ENCODE results near the gene XRCC4. TPM values are rescaled to one million over a fixed set of nuclear protein-coding genes. Genes with fewer than 3 reads are reported as not detected.

XRCC4 gene
- total and polyA plus RNA-seq, 8 donors: 0.91 to 3.7 (median 1.8) TPM

GRCh38 chr5:83306572-83307241 is 229.4 kb downstream of the XRCC4 start:
- intact Hi-C loops (cut with DNase I): no loop called here

GRCh38 chr5:83312663-83313062 is 235.3 kb downstream of the XRCC4 start:
- no peaks in the 10 kb centered on the region for H3K36me3 ChIP-seq
- no peaks in the 10 kb centered on the region for H3K4me1 ChIP-seq
- WGBS, 2 donors: 93% methylated on average over 2 of the region's 2 CpGs
- no peak for FAIRE-seq
- intact Hi-C loops (cut with DNase I): no loop called here
- H3K4me3 ChIP-seq: no peak overlapping the region
- no peak for DNase-seq
- H3K9me3 ChIP-seq: no peaks in the 10 kb centered on the region
- no peaks in the 10 kb centered on the region for H3K27me3 ChIP-seq
- no peak overlapping the region for H3K27ac ChIP-seq
- no peak for TF ChIP-seq CTCF (IDR thresholded peaks at IDR 0.05)
- peak in 2 of 4 donors; percentile 72 to 73 for ATAC-seq

More at GRCh38 chr5:83306572-83307241, 229.4 kb downstream of the XRCC4 start:
- FAIRE-seq: no peak
- DNase-seq: peak in 1 of 6 donors; percentile 39
- H3K9me3 ChIP-seq: no peaks in the 10 kb centered on the region
- H3K4me1 ChIP-seq: no peaks in the 10 kb centered on the region
- H3K36me3 ChIP-seq: no peaks in the 10 kb centered on the region
- H3K4me3 ChIP-seq: no peak overlapping the region
- no peaks in the 10 kb centered on the region for H3K27me3 ChIP-seq
- no peak for TF ChIP-seq CTCF (IDR thresholded peaks at IDR 0.05)
- no peak overlapping the region for H3K27ac ChIP-seq
- WGBS, 2 donors: 51 to 56% methylated on average over 3 of the region's 3 CpGs
- peak in 3 of 4 donors; percentile 66 to 92 (median 86) for ATAC-seq

- ATAC-seq: no peak
- H3K27ac ChIP-seq: no peak overlapping the region
- intact Hi-C loops (cut with DNase I): no loop called here
- H3K27me3 ChIP-seq: no peaks in the 10 kb centered on the region
- no peaks in the 10 kb centered on the region for H3K36me3 ChIP-seq
- no peaks in the 10 kb centered on the region for H3K9me3 ChIP-seq
- H3K4me3 ChIP-seq: no peak overlapping the region
- H3K4me1 ChIP-seq: no peaks in the 10 kb centered on the region
- no peak for TF ChIP-seq CTCF (IDR thresholded peaks at IDR 0.05)
- FAIRE-seq: no peak
- DNase-seq: no peak
- 69 to 80% methylated on average over 2 of the region's 2 CpGs for WGBS, 2 donors
These were observed 236.1 kb downstream of the XRCC4 start for GRCh38 chr5:83313436-83313835.

GRCh38 chr5:83321483-83322055 is 244.2 kb downstream of the XRCC4 start:
- Histone ChIP-seq H3K4me3 (no peak overlapping the region), H3K27me3 (no peaks in the 10 kb centered on the region), H3K9me3 (no peaks in the 10 kb centered on the region), H3K27ac (no peak overlapping the region), H3K36me3 (no peaks in the 10 kb centered on the region), H3K4me1 (no peaks in the 10 kb centered on the region)
- no peak for TF ChIP-seq CTCF (IDR thresholded peaks at IDR 0.05)
- peak; percentile 91 for FAIRE-seq
- no peak for DNase-seq
- no peak for ATAC-seq
- intact Hi-C loops (cut with DNase I): no loop called here

GRCh38 chr5:83322273-83322924 is 245.1 kb downstream of the XRCC4 start:
- ATAC-seq (no peak), FAIRE-seq (no peak), DNase-seq (no peak)
- Histone ChIP-seq H3K36me3 (no peaks in the 10 kb centered on the region), H3K27me3 (no peaks in the 10 kb centered on the region), H3K9me3 (no peaks in the 10 kb centered on the region), H3K4me1 (no peaks in the 10 kb centered on the region), H3K4me3 (no peak overlapping the region), H3K27ac (no peak overlapping the region)
- 97% methylated on average over 5 of the region's 5 CpGs for WGBS, 2 donors
- intact Hi-C loops (cut with DNase I): no loop called here
- TF ChIP-seq CTCF (IDR thresholded peaks at IDR 0.05): no peak

All from pancreas (tissue), 10 donors.